Suprapubic skin (tissue), 3 donors: Measurements from ENCODE around the gene PAK2.

Experiments
- CTCF ChIP-seq, 2 donors: fragments of 200-600 bp in 1 of 2; fragments of 450-650 bp in 1 of 2; sonication (generic) in 1 of 2; IDR thresholded peaks; one replicate each; pipeline ENCODE4 v1.5.1; 2016 to 2019; ENCODE audit warnings: antibody characterized with exemption in 2 of 2, mild to moderate bottlenecking in 1 of 2, moderate library complexity in 1 of 2
- EP300 ChIP-seq: sonication (generic); formaldehyde crosslinking; IDR thresholded peaks from one replicate; pipeline ENCODE4 v1.6.1; 2017; ENCODE audit warnings: antibody characterized with exemption

GRCh38 chr3:196774191-196774820, 34.6 kb downstream of the PAK2 start:
- TF ChIP-seq EP300, result no peak
- no peak for TF ChIP-seq CTCF (IDR thresholded peaks at IDR 0.05)
